Measurements from ENCODE around the gene ANO6. TPM values are rescaled to one million over a fixed set of nuclear protein-coding genes. Genes with fewer than 3 reads are reported as not detected.

The ANO6 gene
- total RNA-seq (10 to 100 TPM; 29.7 to 38.5 (median 33.0) TPM), polyA plus RNA-seq (1 to 10 TPM; 2.3 to 4.3 (median 3.7) TPM)
- long read RNA-seq, donor 1, full-length matches to known transcripts: 3 of 18 reads
- long read RNA-seq, donor 1, partial matches to known transcripts: 15 of 18 reads
- long read RNA-seq, donor 1, other reads (novel, unspliced or antisense): 0 of 18 reads
- long read RNA-seq, donor 2, full-length matches to known transcripts: 4 of 4 reads
- long read RNA-seq, donor 2, partial matches to known transcripts: 0 of 4 reads
- long read RNA-seq, donor 2, other reads (novel, unspliced or antisense): 0 of 4 reads

GRCh38 chr12:45215419-45216229 is at the start of gene ANO6:
Gene ANO6 (plus strand): TSS chr12:45216095. CDS start chr12:45216322, 227 bp downstream.
- H3K27me3 ChIP-seq (replicated peaks in 1 of 7): no peaks in the 10 kb centered on the region
- H3K4me3 ChIP-seq: peak within 1 kb of the TSS; percentile 60 to 96 (median 86)
- peak within 1 kb of the TSS; percentile 81 to 96 (median 94) for H3K27ac ChIP-seq
- DNase-seq: peak; percentile 96
- 0 to 1% (median 0%) methylated on average over 31 to 62 of the region's 62 CpGs for WGBS, 5 donors
- intact Hi-C loops (cut with DNase I; ENCODE audit: low total_unique reads): no loop called here
- H3K36me3 ChIP-seq: no peaks in the 10 kb centered on the region
- H3K9me3 ChIP-seq: no peaks in the 10 kb centered on the region
- TF ChIP-seq POLR2AphosphoS5 (IDR thresholded peaks at IDR 0.05) (peak; percentile 88 to 95 (median 91)), POLR2A (IDR thresholded peaks at IDR 0.05) (peak in 2 of 3 donors; percentile 5 to 73), CTCF (IDR thresholded peaks at IDR 0.05 in 8 of 11, conservative IDR thresholded peaks at IDR 0.05 in 3 of 11) (peak in 4 of 11 experiments; percentile 12 to 33 (median 16))
- peaks cover 3 to 59% (median 36%) of the 10 kb centered on the region in 6 donors for H3K4me1 ChIP-seq

GRCh38 chr12:45168976-45169375 is 46.9 kb upstream of the ANO6 start:
- intact Hi-C loops (cut with DNase I; ENCODE audit: low total_unique reads): no loop called here
- Histone ChIP-seq H3K36me3 (no peaks in the 10 kb centered on the region), H3K4me3 (no peak overlapping the region), H3K4me1 (no peaks in the 10 kb centered on the region), H3K27me3 (replicated peaks in 1 of 7) (peaks cover 0 to 17% (median 0%) of the 10 kb centered on the region in 7 donors), H3K9me3 (no peaks in the 10 kb centered on the region), H3K27ac (no peak overlapping the region)
- TF ChIP-seq POLR2AphosphoS5 (IDR thresholded peaks at IDR 0.05): no peak
- TF ChIP-seq POLR2A (IDR thresholded peaks at IDR 0.05): no peak
- no peak for TF ChIP-seq CTCF (IDR thresholded peaks at IDR 0.05 in 8 of 11, conservative IDR thresholded peaks at IDR 0.05 in 3 of 11)
- 86 to 98% (median 94%) methylated on average over 2 of the region's 2 CpGs for WGBS, 5 donors
- no peak for DNase-seq

DNA sequence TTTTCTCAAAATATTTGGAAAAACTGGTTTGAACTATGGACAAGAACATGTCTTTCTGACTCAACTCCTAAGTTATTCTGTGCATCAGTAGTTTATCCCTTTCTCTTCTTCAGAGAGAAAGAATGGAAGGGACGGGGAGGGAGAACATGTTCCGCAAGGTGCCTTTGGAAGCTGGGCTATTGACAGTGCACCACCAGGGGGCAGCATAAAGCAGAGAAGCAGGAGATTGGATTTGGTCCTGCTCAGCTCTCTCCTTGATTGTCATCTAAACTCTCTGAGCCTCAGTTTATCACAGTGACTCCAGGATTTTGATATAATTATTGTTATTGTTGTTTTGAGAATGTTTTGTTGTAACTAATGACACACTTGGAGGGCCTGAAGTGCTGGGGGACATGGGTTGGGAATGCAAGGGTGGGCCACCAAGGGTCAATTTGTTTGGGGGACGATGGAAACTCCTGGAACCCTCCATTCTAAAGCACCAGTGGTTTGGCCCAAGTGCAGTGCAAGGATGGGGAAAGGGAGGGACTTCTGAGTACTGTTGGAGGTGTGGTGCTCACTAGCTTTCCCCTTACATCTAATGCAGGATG is 45.3 kb upstream of the ANO6 start:
- Histone ChIP-seq H3K4me3 (no peak overlapping the region), H3K36me3 (peaks cover 0 to 14% (median 2%) of the 10 kb centered on the region in 6 donors), H3K4me1 (no peaks in the 10 kb centered on the region), H3K27me3 (replicated peaks in 1 of 7) (peaks cover 0 to 4% (median 0%) of the 10 kb centered on the region in 7 donors), H3K9me3 (peaks cover 0 to 2% (median under 1%) of the 10 kb centered on the region in 8 donors), H3K27ac (no peak overlapping the region)
- peak; percentile 87 for DNase-seq
- 43 to 52% (median 51%) methylated on average over 3 of the region's 3 CpGs for WGBS, 5 donors
- intact Hi-C loops (cut with DNase I; ENCODE audit: low total_unique reads): loop anchor here (5.0 kb wide), 1 partner anchor 217 kb away; no protein-coding TSS in a partner anchor
- TF ChIP-seq POLR2A (IDR thresholded peaks at IDR 0.05) (no peak), POLR2AphosphoS5 (IDR thresholded peaks at IDR 0.05) (peak in 1 of 3 donors; percentile 44), CTCF (IDR thresholded peaks at IDR 0.05 in 8 of 11, conservative IDR thresholded peaks at IDR 0.05 in 3 of 11) (peak; percentile 50 to 91 (median 82))
